Measurements from ENCODE around the gene TBC1D22A. TPM values are rescaled to one million over a fixed set of nuclear protein-coding genes. Genes with fewer than 3 reads are reported as not detected.

TBC1D22A gene
- total and polyA plus RNA-seq, 8 donors, result 14.4 to 33.5 (median 15.7) TPM

DNA sequence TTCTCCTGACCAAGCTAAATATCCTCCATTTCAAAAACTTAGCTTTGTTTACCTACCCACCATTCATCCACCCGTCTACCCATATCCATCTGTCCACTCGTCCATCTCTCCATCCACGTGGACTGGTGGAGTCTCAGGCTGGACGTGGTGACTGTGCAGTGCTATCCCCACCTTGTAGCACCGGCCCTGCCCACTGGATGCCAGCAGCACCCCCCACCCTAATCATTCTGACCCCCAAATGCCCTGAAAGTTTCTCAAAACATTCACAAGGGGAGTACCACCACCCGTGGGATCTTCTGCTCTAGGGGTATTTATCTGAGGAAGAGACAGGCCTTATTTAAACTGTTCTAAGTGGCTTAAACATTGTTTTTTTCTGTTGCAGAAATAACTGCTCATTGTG lies 206.4 kb downstream of the TBC1D22A start:
- peaks cover 5 to 13% of the 10 kb centered on the region in 2 donors for H3K4me1 ChIP-seq
- TF ChIP-seq, protein P1, sequence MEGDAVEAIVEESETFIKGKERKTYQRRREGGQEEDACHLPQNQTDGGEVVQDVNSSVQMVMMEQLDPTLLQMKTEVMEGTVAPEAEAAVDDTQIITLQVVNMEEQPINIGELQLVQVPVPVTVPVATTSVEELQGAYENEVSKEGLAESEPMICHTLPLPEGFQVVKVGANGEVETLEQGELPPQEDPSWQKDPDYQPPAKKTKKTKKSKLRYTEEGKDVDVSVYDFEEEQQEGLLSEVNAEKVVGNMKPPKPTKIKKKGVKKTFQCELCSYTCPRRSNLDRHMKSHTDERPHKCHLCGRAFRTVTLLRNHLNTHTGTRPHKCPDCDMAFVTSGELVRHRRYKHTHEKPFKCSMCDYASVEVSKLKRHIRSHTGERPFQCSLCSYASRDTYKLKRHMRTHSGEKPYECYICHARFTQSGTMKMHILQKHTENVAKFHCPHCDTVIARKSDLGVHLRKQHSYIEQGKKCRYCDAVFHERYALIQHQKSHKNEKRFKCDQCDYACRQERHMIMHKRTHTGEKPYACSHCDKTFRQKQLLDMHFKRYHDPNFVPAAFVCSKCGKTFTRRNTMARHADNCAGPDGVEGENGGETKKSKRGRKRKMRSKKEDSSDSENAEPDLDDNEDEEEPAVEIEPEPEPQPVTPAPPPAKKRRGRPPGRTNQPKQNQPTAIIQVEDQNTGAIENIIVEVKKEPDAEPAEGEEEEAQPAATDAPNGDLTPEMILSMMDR (IDR thresholded peaks at IDR 0.05), result no peak
- intact Hi-C loops (cut with DNase I), result no loop called here
- ATAC-seq (no peak), DNase-seq (no peak)
- no peak overlapping the region for H3K4me3 ChIP-seq
- H3K9me3 ChIP-seq, result no peaks in the 10 kb centered on the region
- H3K27me3 ChIP-seq, result no peaks in the 10 kb centered on the region
- no peak overlapping the region for H3K27ac ChIP-seq
- H3K36me3 ChIP-seq, result no peaks in the 10 kb centered on the region

DNA sequence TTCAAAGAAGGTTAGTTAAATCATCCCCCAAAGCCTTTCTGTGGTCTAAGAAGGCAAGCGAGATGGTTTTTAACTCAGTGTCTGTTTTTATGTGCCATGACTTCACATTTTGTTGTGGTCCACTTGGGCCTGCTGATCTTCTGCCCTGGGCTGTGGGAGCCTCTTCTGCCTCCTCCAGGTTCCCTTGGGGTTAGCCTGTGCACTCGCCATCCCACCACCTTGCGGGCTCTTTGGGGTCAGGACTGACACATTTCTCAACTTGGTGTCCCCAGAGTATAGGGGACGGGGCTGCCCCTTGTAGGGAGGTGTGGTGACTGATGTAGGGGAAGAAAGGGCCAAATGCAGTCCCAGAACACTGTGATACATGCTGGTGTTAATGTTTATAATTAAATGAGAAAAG lies 207.0 kb downstream of the TBC1D22A start:
- Histone ChIP-seq H3K9me3 (no peaks in the 10 kb centered on the region), H3K36me3 (peaks cover 0 to 6% of the 10 kb centered on the region in 2 donors), H3K4me1 (peaks cover 5 to 13% of the 10 kb centered on the region in 2 donors), H3K4me3 (no peak overlapping the region), H3K27me3 (no peaks in the 10 kb centered on the region), H3K27ac (no peak overlapping the region)
- ATAC-seq, result no peak
- intact Hi-C loops (cut with DNase I), result no loop called here
- no peak for DNase-seq
- TF ChIP-seq, protein P1 (IDR thresholded peaks at IDR 0.05), result no peak

GRCh38 chr22:46969961-46970360 lies 207.5 kb downstream of the TBC1D22A start:
- peaks cover 5 to 13% of the 10 kb centered on the region in 2 donors for H3K4me1 ChIP-seq
- no peak overlapping the region for H3K4me3 ChIP-seq
- H3K27ac ChIP-seq, result no peak overlapping the region
- no peaks in the 10 kb centered on the region for H3K27me3 ChIP-seq
- DNase-seq (no peak), ATAC-seq (no peak)
- TF ChIP-seq, protein P1 (IDR thresholded peaks at IDR 0.05), result no peak
- H3K9me3 ChIP-seq, result no peaks in the 10 kb centered on the region
- peaks cover 0 to 11% of the 10 kb centered on the region in 2 donors for H3K36me3 ChIP-seq
- intact Hi-C loops (cut with DNase I), result no loop called here

DNA sequence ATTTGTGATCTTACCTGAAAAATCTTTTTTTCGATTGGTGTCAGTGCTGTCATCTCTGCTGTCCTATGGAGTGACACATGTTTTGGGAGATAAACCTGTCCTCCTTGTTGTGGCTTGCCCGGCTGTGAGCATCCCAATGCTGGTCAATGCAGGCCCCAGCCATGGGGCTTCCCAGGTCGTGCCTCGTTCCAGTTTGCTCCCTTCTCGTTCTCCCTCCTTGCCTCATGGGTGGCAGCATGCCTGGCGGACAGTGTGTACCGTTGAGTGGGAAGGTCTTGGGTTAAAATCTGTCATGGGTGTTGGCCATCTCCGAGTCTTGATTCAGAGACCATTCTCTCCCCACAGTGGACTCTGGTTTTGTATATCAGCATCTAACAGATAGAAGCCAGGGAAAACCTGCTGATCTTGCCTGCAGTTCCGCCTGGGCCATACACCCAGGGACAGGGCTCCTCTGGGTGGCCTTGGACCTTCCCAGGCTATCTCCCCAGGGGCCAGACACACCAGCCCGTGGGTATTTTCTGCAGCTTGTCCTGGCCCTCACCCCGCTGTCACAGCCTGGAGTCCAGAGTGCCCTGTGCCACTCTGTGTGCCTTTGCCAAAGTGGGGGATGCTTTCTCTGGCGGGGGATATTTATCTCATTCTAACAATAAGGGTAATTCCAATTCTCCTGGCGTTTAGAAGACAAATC lies 208.1 kb downstream of the TBC1D22A start:
- H3K27ac ChIP-seq, result peak overlapping the region; percentile 8 to 69
- DNase-seq, result no peak
- peaks cover 0 to 16% of the 10 kb centered on the region in 2 donors for H3K36me3 ChIP-seq
- intact Hi-C loops (cut with DNase I), result no loop called here
- no peaks in the 10 kb centered on the region for H3K27me3 ChIP-seq
- no peak for ATAC-seq
- no peaks in the 10 kb centered on the region for H3K9me3 ChIP-seq
- TF ChIP-seq, protein P1 (IDR thresholded peaks at IDR 0.05), result no peak
- peaks cover 5 to 13% of the 10 kb centered on the region in 2 donors for H3K4me1 ChIP-seq
- no peak overlapping the region for H3K4me3 ChIP-seq

DNA sequence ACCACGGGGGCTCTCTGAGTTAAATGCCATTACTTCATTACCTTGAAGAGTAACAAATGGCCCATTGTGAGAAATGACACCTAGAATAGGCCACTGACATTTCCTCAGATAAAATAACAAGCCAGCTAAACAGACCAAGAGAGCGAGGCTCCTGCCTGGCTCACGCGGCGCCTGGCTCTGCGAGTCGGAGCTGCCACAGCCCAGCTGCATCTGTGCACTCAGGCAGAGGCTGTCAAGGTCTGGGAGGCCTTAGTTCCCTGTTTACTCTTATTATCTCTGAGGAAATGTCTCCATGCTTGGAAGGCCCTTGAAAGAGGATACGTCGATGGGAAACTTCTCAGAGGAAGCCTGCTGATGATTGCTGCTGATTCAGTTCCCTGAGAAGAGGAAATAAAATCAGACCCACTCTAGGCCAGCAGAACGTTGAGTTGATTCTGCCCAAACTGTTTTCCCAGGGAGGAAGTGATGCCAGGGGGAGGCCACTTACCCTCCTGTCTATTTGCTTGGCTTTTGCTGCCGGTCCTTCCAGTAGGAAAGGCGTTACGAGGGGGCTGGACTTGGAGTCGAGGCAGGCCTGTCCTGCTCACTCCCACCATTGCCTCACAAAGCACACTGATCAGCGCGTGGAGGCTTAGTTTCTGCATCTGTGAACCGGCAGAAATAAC lies 208.8 kb downstream of the TBC1D22A start:
- Histone ChIP-seq H3K27ac (peak overlapping the region; percentile 27 to 69), H3K4me1 (peaks cover 5 to 13% of the 10 kb centered on the region in 2 donors)

More for the DNA sequence above, 208.8 kb downstream of the TBC1D22A start:
- Histone ChIP-seq H3K27me3 (no peaks in the 10 kb centered on the region), H3K4me3 (no peak overlapping the region), H3K36me3 (peaks cover 0 to 23% of the 10 kb centered on the region in 2 donors), H3K9me3 (no peaks in the 10 kb centered on the region)
- ATAC-seq (peak; percentile 62), DNase-seq (peak in 2 of 4 donors; percentile 39 to 68)
- intact Hi-C loops (cut with DNase I), result no loop called here
- TF ChIP-seq, protein P1 (IDR thresholded peaks at IDR 0.05), result no peak

Data from left lung (tissue), 10 donors.